ENCODE measurements around the gene RANBP9.

DNA sequence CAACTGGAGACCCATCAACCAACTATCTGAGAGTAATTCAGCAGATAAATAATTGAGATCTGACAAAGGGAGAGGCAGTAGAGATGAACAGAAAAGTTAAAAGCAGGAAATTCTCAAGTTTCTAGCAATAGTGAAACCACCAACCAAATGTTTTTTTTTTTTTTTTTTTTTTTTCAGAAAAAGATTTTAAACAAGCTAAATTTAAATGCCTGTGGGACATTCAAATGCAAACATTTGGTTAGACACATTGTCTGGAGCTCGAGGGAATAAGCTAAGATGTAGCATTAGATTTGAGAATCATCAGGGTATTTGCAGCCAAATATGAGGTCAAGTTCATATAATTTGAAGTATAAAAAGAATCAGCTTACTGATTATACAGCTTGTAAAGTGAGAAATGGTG lies 16.4 kb downstream of the RANBP9 start:
- TF ChIP-seq, protein P1, sequence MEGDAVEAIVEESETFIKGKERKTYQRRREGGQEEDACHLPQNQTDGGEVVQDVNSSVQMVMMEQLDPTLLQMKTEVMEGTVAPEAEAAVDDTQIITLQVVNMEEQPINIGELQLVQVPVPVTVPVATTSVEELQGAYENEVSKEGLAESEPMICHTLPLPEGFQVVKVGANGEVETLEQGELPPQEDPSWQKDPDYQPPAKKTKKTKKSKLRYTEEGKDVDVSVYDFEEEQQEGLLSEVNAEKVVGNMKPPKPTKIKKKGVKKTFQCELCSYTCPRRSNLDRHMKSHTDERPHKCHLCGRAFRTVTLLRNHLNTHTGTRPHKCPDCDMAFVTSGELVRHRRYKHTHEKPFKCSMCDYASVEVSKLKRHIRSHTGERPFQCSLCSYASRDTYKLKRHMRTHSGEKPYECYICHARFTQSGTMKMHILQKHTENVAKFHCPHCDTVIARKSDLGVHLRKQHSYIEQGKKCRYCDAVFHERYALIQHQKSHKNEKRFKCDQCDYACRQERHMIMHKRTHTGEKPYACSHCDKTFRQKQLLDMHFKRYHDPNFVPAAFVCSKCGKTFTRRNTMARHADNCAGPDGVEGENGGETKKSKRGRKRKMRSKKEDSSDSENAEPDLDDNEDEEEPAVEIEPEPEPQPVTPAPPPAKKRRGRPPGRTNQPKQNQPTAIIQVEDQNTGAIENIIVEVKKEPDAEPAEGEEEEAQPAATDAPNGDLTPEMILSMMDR (IDR thresholded peaks at IDR 0.05): no peak
- TF ChIP-seq POLR2A (IDR thresholded peaks at IDR 0.05): no peak
